GM18870 (cell line): Measurements from ENCODE around the gene UGT1A8.
"Not testable (repeated sequence)": the region's sequence is repeated elsewhere in the genome, so short reads cannot be mapped to it uniquely, and the experiment has no call there.

ENCODE experiments used
- ATAC-seq: cut with Tn5 transposase; IDR thresholded peaks from one replicate; pipeline ENCODE4 v1.9.1; 2021; ENCODE audit warnings: moderate library complexity; ENCODE audit not compliant: unreplicated experiment

The UGT1A8 gene

GRCh38 chr2:233681521-233682099, 64.2 kb downstream of the UGT1A8 start, which contains the start of gene UGT1A7:
Gene UGT1A7 (plus strand): TSS chr2:233681901. CDS start chr2:233681938, 37 bp downstream.
- ATAC-seq: no peak

GRCh38 chr2:233684640-233685039, 67.2 kb downstream of the UGT1A8 start:
- no peak for ATAC-seq

- ATAC-seq: no peak
These were observed 69.5 kb downstream of the UGT1A8 start for GRCh38 chr2:233686928-233687327.

GRCh38 chr2:233688341-233688740, 70.9 kb downstream of the UGT1A8 start:
- no peak for ATAC-seq

GRCh38 chr2:233689031-233689430, 71.6 kb downstream of the UGT1A8 start:
- no peak for ATAC-seq

GRCh38 chr2:233689501-233689900, 72.1 kb downstream of the UGT1A8 start:
- no peak for ATAC-seq

- ATAC-seq: no peak
These were observed 73.0 kb downstream of the UGT1A8 start for GRCh38 chr2:233690444-233690843.

GRCh38 chr2:233691443-233692433, 74.3 kb downstream of the UGT1A8 start:
- ATAC-seq: no peak

GRCh38 chr2:233692648-233693047, 75.2 kb downstream of the UGT1A8 start, which contains the start of gene UGT1A6:
Gene UGT1A6 (plus strand): TSS chr2:233692890. CDS start chr2:233693005, 115 bp downstream.
- ATAC-seq: no peak

- no peak for ATAC-seq
These were observed 76.5 kb downstream of the UGT1A8 start for GRCh38 chr2:233693963-233694362.

GRCh38 chr2:233698740-233699139, 81.3 kb downstream of the UGT1A8 start:
- ATAC-seq: no peak

GRCh38 chr2:233699424-233700027, 82.1 kb downstream of the UGT1A8 start:
- no peak for ATAC-seq

- no peak for ATAC-seq
These were observed 82.7 kb downstream of the UGT1A8 start for GRCh38 chr2:233700028-233700635.

GRCh38 chr2:233700842-233701241, 83.4 kb downstream of the UGT1A8 start:
- ATAC-seq: not testable (repeated sequence)

GRCh38 chr2:233702238-233702637, 84.8 kb downstream of the UGT1A8 start:
- no peak for ATAC-seq

- no peak for ATAC-seq
These were observed 88.6 kb downstream of the UGT1A8 start for GRCh38 chr2:233705911-233706506.

GRCh38 chr2:233706720-233707119, 89.3 kb downstream of the UGT1A8 start:
- ATAC-seq: no peak

- no peak for ATAC-seq
These were observed 90.7 kb downstream of the UGT1A8 start for GRCh38 chr2:233707940-233708644.

GRCh38 chr2:233708942-233709341, 91.5 kb downstream of the UGT1A8 start:
- no peak for ATAC-seq
